RWPE1 (cell line): ENCODE results near the gene LSM3.

Experiments used
- CTCF ChIA-PET: fragments of 350-600 bp; sonication (Branson Sonifier 250); formaldehyde crosslinking; extraction: SDS; loops from one replicate; lab custom pipeline; 2021; lab: Yijun Ruan, JAX
- POLR2A ChIA-PET: fragments of 400-600 bp; formaldehyde crosslinking; extraction: SDS; loops from one replicate; lab custom pipeline; 2020; ENCODE audit warnings: antibody characterized with exemption; ENCODE audit not compliant: low non-redundant PET; lab: Yijun Ruan, JAX
- DNase-seq: peaks from one replicate; pipeline ENCODE4 v3.0.0; 2012; ENCODE audit warnings: low spot score
- H3K27ac ChIP-seq: fragments of 450-650 bp; 2 replicates; pipeline ENCODE4 v1.5.1; 2017
- TF ChIP-seq, protein P1 (sequence below): fragments of 450-650 bp; conservative IDR thresholded peaks from 2 replicates; pipeline ENCODE4 v1.5.1; 2017; ENCODE audit warnings: low read depth, mild to moderate bottlenecking

The LSM3 gene

DNA sequence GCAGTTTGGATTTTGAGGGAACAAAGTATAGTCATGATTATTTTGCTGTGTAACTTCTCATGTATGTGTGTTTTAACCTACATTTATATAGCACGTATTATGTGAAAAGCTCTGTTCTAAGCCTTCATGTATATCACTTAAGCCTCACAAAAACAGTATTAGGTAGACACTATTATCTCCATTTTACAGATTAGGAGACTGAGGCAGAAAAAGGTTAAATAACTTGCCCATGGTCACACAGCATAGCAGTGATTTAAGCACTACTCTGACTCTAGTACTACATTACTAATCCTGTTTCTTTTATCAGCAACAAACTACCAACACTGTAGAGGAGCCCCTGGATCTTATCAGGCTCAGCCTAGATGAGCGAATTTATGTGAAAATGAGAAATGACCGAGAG, 2.6 kb downstream of the LSM3 start:
- TF ChIP-seq, protein P1, sequence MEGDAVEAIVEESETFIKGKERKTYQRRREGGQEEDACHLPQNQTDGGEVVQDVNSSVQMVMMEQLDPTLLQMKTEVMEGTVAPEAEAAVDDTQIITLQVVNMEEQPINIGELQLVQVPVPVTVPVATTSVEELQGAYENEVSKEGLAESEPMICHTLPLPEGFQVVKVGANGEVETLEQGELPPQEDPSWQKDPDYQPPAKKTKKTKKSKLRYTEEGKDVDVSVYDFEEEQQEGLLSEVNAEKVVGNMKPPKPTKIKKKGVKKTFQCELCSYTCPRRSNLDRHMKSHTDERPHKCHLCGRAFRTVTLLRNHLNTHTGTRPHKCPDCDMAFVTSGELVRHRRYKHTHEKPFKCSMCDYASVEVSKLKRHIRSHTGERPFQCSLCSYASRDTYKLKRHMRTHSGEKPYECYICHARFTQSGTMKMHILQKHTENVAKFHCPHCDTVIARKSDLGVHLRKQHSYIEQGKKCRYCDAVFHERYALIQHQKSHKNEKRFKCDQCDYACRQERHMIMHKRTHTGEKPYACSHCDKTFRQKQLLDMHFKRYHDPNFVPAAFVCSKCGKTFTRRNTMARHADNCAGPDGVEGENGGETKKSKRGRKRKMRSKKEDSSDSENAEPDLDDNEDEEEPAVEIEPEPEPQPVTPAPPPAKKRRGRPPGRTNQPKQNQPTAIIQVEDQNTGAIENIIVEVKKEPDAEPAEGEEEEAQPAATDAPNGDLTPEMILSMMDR: no peak
- DNase-seq: no peak
- no peak overlapping the region for H3K27ac ChIP-seq
- POLR2A ChIA-PET: no interaction called here
- CTCF ChIA-PET: no interaction called here

DNA sequence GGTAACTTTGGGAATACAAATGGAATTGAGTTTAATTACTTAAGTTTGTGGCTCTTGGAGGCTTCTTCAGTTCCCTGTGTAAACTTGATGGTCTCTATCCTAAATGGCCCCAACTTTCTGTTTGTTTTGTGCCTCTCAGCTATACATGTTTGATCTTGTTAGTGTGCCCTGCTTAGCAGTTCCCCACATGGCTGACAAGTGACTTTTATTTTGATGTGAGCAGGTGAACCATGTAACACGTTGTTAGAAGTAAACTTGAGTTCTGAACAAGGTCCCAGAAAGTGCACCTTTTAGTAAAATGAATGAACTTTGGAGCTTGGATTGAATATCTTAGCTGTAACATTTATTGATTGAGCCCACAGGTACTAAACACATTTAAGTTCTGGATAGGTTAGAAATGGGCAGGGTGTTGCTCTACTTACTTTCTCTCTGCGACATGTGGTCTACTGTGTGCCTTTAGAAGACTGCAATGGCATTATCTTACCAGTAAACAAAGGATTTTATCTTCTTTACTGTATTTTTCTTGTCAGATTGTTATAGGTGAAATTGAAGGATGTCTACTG, 4.5 kb downstream of the LSM3 start:
- no peak for DNase-seq
- CTCF ChIA-PET: interaction anchor here (0.6 kb wide), 1 partner anchor 672 kb away, joined by 3 read pairs; no protein-coding TSS in a partner anchor
- POLR2A ChIA-PET: no interaction called here
- TF ChIP-seq, protein P1: no peak
- no peak overlapping the region for H3K27ac ChIP-seq

DNA sequence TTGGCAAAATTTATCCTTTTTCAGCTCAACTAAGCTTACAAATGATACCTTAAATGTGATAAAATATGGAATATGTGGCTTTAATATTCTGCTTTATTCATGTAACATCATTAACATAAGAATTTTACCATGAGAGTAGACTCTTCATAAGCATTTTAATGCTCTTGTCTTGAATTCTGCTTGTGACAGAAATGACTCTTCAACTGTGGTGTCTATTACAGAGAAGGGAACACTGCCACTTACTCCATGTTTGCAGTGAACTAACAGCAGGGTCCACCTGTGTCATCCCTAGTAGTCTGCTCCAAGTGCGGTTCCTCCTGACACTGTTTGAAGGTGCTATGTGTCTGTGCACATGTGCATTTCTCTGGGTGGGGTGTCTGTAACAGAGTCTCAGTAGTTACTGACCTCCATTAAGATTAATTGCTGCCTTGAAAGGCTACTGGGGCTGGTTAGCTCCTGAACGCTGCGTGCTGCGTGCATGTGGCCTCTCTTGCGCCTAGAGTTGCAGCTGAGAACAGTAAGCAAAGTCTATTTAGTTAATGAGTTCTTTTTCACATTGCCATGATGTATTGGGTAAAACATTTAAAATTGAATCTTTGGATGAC, 8.3 kb downstream of the LSM3 start:
- no peak for DNase-seq
- ChIA-PET POLR2A (no interaction called here), CTCF (no interaction called here)
- no peak overlapping the region for H3K27ac ChIP-seq
- TF ChIP-seq, protein P1: no peak

DNA sequence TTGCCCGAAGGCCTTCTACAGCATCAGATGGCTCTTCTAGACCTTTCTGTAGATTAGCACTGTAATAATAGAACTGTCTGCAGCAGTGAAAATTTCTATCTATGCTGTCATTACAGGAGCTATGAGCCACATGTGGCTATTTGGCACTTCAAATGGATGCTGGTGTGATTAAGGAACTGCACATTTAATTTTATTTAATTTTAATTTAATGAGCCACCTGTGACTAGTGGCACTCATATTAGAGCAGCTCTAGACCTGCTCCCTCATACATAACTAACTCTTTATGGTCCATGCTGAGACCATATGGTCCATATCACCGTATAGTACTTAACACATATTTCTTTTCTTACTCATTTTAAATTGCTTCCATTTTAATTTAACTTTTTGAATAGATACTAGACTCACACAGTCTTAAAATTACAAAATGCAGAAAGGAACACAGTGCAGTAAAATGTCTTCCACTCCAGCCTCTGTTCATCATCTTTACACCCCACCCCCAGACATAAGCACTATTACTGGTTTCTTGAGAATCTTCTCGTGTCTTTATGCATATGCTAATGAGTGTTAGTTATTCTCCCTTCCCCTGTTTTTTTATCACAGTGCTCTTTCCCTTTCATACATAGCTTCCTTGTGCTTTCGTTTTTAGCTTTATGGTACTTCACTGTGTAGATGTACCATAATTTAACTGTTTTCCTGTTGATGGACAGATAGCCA, 9.6 kb downstream of the LSM3 start:
- TF ChIP-seq, protein P1: no peak
- H3K27ac ChIP-seq: no peak overlapping the region
- CTCF ChIA-PET: interaction anchor here (0.5 kb wide), 1 partner anchor 55 kb away, joined by 3 read pairs; no protein-coding TSS in a partner anchor
- no peak for DNase-seq
- POLR2A ChIA-PET: no interaction called here

DNA sequence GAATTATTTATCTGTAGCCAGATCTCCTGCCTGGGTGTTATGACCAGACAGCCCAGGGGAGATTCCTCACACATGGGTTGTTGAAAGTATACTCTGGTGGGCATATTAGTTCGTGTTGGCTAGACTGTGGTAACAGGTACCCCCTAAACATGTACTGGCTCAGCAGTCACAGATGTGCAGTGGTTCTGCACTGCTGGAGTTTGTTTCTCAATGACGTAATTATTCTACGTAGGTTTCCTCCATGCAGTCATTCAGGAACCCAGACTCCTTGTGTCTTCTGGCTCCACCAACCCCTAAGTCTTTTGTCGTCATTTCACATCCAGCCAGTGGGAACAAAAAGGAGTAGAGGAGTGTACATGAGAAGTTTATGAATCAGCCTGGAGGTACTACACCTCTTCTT, 16.2 kb downstream of the LSM3 start:
- no peak overlapping the region for H3K27ac ChIP-seq
- POLR2A ChIA-PET: no interaction called here
- CTCF ChIA-PET: no interaction called here
- DNase-seq: no peak
- TF ChIP-seq, protein P1: no peak

DNA sequence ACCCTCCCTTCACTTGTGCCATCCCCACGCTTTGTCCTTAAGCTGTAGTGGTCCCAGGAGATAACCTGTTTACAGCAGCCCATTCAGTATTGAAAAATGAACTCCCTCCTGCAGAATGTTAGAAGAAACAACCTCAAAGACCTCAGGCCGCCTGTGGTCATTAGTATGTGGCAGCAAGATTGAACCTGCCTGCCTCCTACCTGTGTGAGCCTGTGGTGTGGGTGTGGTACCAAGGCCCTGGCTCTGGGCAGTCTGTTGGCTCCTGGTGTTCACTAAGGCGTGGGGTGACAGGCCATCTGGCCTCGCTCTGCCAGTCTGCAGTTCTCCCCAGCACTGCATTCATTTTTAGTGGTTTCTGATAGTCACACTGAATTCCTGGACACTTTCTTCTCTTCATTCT, 21.0 kb downstream of the LSM3 start:
- TF ChIP-seq, protein P1: no peak
- CTCF ChIA-PET: interaction anchor here (0.7 kb wide), 1 partner anchor 908 kb away, joined by 3 read pairs; no protein-coding TSS in a partner anchor
- peak; percentile 69 for DNase-seq
- H3K27ac ChIP-seq: peak overlapping the region; percentile 82
- POLR2A ChIA-PET: no interaction called here
